ENCODE results near the gene GDAP2.
A peak's percentile ranks its signal among the peaks of the same experiment; 100 is the strongest.

Gene GDAP2

GRCh38 chr1:117830222-117830621 is 99.2 kb downstream of the GDAP2 start:
- no peak overlapping the region for H3K27ac ChIP-seq
- no peak for DNase-seq (ENCODE audit: low spot score)
- CTCF ChIA-PET = interaction anchor here (0.6 kb wide), 1 partner anchor 1529 kb away, joined by 3 read pairs; no protein-coding TSS in a partner anchor
- TF ChIP-seq, protein P1, sequence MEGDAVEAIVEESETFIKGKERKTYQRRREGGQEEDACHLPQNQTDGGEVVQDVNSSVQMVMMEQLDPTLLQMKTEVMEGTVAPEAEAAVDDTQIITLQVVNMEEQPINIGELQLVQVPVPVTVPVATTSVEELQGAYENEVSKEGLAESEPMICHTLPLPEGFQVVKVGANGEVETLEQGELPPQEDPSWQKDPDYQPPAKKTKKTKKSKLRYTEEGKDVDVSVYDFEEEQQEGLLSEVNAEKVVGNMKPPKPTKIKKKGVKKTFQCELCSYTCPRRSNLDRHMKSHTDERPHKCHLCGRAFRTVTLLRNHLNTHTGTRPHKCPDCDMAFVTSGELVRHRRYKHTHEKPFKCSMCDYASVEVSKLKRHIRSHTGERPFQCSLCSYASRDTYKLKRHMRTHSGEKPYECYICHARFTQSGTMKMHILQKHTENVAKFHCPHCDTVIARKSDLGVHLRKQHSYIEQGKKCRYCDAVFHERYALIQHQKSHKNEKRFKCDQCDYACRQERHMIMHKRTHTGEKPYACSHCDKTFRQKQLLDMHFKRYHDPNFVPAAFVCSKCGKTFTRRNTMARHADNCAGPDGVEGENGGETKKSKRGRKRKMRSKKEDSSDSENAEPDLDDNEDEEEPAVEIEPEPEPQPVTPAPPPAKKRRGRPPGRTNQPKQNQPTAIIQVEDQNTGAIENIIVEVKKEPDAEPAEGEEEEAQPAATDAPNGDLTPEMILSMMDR (conservative IDR thresholded peaks at IDR 0.05; ENCODE audit: low read depth) = no peak
- POLR2A ChIA-PET (ENCODE audit: low non-redundant PET) = no interaction called here

GRCh38 chr1:117828201-117828600 is 101.2 kb downstream of the GDAP2 start:
- DNase-seq (ENCODE audit: low spot score) = no peak
- ChIA-PET POLR2A (ENCODE audit: low non-redundant PET) (no interaction called here), CTCF (no interaction called here)
- H3K27ac ChIP-seq = no peak overlapping the region
- TF ChIP-seq, protein P1 (conservative IDR thresholded peaks at IDR 0.05; ENCODE audit: low read depth) = no peak

DNA sequence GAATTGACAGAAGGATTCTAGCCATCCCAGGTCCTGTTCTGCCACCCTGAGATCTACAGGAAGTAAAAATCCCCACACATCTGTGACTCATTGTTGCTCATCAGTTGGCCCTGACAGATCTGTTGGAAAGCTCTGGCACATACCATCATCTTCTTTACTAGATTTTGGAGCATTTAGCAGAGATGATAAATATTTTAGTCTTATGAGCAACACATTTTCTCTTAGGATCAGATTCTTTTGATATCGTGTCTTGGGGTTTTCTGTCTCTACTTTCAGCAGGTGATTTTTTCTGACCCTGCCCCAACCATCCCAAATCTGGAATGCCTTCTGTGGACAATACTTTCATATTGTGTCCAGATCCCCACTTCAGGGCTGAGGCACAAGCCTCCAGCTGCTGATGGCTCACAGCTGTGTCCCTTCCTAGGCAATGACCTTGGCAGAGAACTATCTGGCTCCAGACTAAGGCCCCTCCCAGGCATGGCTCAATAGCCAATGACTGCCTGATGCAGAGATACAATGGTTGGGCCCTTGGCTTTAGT is 102.8 kb downstream of the GDAP2 start:
- H3K27ac ChIP-seq = peak overlapping the region; percentile 83
- TF ChIP-seq, protein P1 (conservative IDR thresholded peaks at IDR 0.05; ENCODE audit: low read depth) = no peak
- POLR2A ChIA-PET (ENCODE audit: low non-redundant PET) = no interaction called here
- CTCF ChIA-PET = interaction anchor here (0.7 kb wide), 1 partner anchor 91 kb away, joined by 3 read pairs; no protein-coding TSS in a partner anchor
- peak; percentile 89 for DNase-seq (ENCODE audit: low spot score)

GRCh38 chr1:117826119-117826518 is 103.3 kb downstream of the GDAP2 start:
- TF ChIP-seq, protein P1 (conservative IDR thresholded peaks at IDR 0.05; ENCODE audit: low read depth) = no peak
- ChIA-PET CTCF (interaction anchor here (0.7 kb wide), 1 partner anchor 91 kb away, joined by 3 read pairs; no protein-coding TSS in a partner anchor), POLR2A (ENCODE audit: low non-redundant PET) (no interaction called here)
- no peak for DNase-seq (ENCODE audit: low spot score)
- H3K27ac ChIP-seq = no peak overlapping the region

DNA sequence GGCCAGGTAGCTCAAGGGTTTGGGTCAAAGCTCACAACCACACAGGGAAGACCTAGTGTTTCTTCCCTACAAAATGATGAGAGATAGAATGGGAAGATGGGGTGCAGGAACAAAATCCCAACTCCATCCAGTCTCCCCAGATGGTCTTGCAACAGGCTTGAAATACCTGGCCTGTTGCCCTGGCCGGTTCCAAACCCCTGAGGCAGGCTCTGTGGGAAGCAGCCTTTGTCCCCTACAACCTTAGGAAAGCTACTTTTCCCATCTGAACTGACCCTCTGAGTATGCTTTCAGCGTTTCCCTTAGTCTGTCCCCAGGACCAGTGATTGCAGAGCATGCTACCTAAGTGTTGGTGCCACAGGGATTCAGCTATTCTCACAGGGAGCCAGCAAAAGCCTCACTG is 104.0 kb downstream of the GDAP2 start:
- TF ChIP-seq, protein P1 (conservative IDR thresholded peaks at IDR 0.05; ENCODE audit: low read depth) = no peak
- H3K27ac ChIP-seq = peak overlapping the region; percentile 27; the same call in 1 of the 2 replicates
- ChIA-PET POLR2A (ENCODE audit: low non-redundant PET) (no interaction called here), CTCF (no interaction called here)
- DNase-seq (ENCODE audit: low spot score) = no peak

GRCh38 chr1:117824616-117825015 is 104.8 kb downstream of the GDAP2 start:
- TF ChIP-seq, protein P1 (conservative IDR thresholded peaks at IDR 0.05; ENCODE audit: low read depth) = no peak
- ChIA-PET POLR2A (ENCODE audit: low non-redundant PET) (no interaction called here), CTCF (no interaction called here)
- no peak for DNase-seq (ENCODE audit: low spot score)
- H3K27ac ChIP-seq = no peak overlapping the region

Measured in RWPE1 (cell line).